Hepatocyte (in vitro differentiated cells): Measurements from ENCODE around the gene CZIB. TPM values are rescaled to one million over a fixed set of nuclear protein-coding genes. Genes with fewer than 3 reads are reported as not detected.

Source experiments
- DNase-seq: peaks from one replicate; pipeline ENCODE4 v3.0.0-alpha.2; 2016; ENCODE audit warnings: low spot score
- H2AFZ ChIP-seq: fragments of 200-600 bp; sonication (generic); 2 replicates; pipeline ENCODE4 v1.6.0; 2016; ENCODE audit warnings: antibody characterized with exemption, mild to moderate bottlenecking
- H3K27ac ChIP-seq: fragments of 200-600 bp; sonication (generic); 2 replicates; pipeline ENCODE4 v1.5.1; 2016; ENCODE audit warnings: mild to moderate bottlenecking
- H3K27me3 ChIP-seq: fragments of 200-600 bp; sonication (generic); 2 replicates; pipeline ENCODE4 v1.6.1; 2016
- H3K36me3 ChIP-seq: fragments of 200-600 bp; sonication (generic); replicated peaks from 2 replicates; pipeline ENCODE4 v1.5.1; 2016; ENCODE audit warnings: low read depth; ENCODE audit not compliant: insufficient read depth
- H3K4me1 ChIP-seq: fragments of 200-600 bp; sonication (generic); 2 replicates; pipeline ENCODE4 v1.5.1; 2016; ENCODE audit warnings: mild to moderate bottlenecking, moderate library complexity; ENCODE audit not compliant: insufficient read depth
- H3K4me2 ChIP-seq: fragments of 200-600 bp; sonication (generic); 2 replicates; pipeline ENCODE4 v1.6.0; 2016
- H3K4me3 ChIP-seq: fragments of 200-600 bp; sonication (generic); 2 replicates; pipeline ENCODE4 v1.5.1; 2016; ENCODE audit warnings: mild to moderate bottlenecking
- H3K79me2 ChIP-seq: fragments of 200-600 bp; sonication (generic); 2 replicates; pipeline ENCODE4 v1.6.0; 2017; ENCODE audit warnings: mild to moderate bottlenecking
- H3K9me2 ChIP-seq: fragments of 200-600 bp; sonication (generic); replicated peaks from 2 replicates; pipeline ENCODE4 v1.6.0; 2017; ENCODE audit warnings: mild to moderate bottlenecking; ENCODE audit not compliant: insufficient read depth
- H3K9me3 ChIP-seq: fragments of 200-600 bp; sonication (generic); 2 replicates; pipeline ENCODE4 v1.5.1; 2016; ENCODE audit warnings: low read depth, mild to moderate bottlenecking
- H4K20me1 ChIP-seq: fragments of 200-600 bp; sonication (generic); 2 replicates; pipeline ENCODE4 v1.6.0; 2016; ENCODE audit warnings: mild to moderate bottlenecking; ENCODE audit not compliant: insufficient read depth, poor library complexity, severe bottlenecking
- CTCF ChIP-seq: fragments of 200-600 bp; sonication (generic); IDR thresholded peaks from 2 replicates; pipeline ENCODE4 v1.5.1; 2016; ENCODE audit warnings: antibody characterized with exemption, mild to moderate bottlenecking; ENCODE audit not compliant: poor library complexity
- EZH2 ChIP-seq: fragments of 200-600 bp; sonication (generic); IDR thresholded peaks from 2 replicates; pipeline ENCODE4 v1.6.1; 2016; ENCODE audit warnings: antibody characterized with exemption, mild to moderate bottlenecking, borderline replicate concordance
- EZH2phosphoT487 ChIP-seq: fragments of 200-600 bp; sonication (generic); IDR thresholded peaks from one replicate; pipeline ENCODE4 v1.6.1; 2018; ENCODE audit warnings: antibody characterized with exemption, mild to moderate bottlenecking, low read depth, moderate library complexity; ENCODE audit not compliant: unreplicated experiment, severe bottlenecking
- WGBS: methylation state at CpG from one replicate; pipeline ENCODE4 v1.1.6; 2016; ENCODE audit warnings: low lambda C conversion rate; ENCODE audit errors: missing lambda C conversion rate; 5-methylcytosine and 5-hydroxymethylcytosine counted together
- polyA plus RNA-seq: library from polyadenylated mRNA; unstranded; fragments of >200 nt; fragmentation: Nextera tagmentation; extraction: Ambion mirVana; gene quantifications from 2 replicates; pipeline ENCODE4 v1.2.1, GENCODE V29; 2016
- total RNA-seq: library from RNA; depleted of rRNA; stranded (reverse); fragments of >200 nt; gene quantifications from 2 replicates; pipeline ENCODE4 v1.2.3, GENCODE V29; 2014

Gene CZIB
- total and polyA plus RNA-seq, 2 experiments from 2014 or later = 40.7 to 61.0 TPM

- peak; percentile 97 for DNase-seq
- Histone ChIP-seq H4K20me1 (no peaks in the 10 kb centered on the region), H2AFZ (peak within 1 kb of the TSS; percentile 69), H3K4me1 (peaks cover 20% of the 10 kb centered on the region), H3K9me3 (no peaks in the 10 kb centered on the region), H3K4me2 (peak within 1 kb of the TSS; percentile 88), H3K27ac (peak within 1 kb of the TSS; percentile 97), H3K4me3 (peak within 1 kb of the TSS; percentile 68), H3K79me2 (peaks cover 35% of the 10 kb centered on the region), H3K36me3 (no peaks in the 10 kb centered on the region), H3K9me2 (no peaks in the 10 kb centered on the region), H3K27me3 (no peaks in the 10 kb centered on the region)
- TF ChIP-seq CTCF (no peak), EZH2phosphoT487 (no peak), EZH2 (no peak)
- 1% methylated on average over 46 of the region's 57 CpGs for WGBS
These were observed 23.7 kb downstream of the CZIB start, which contains the start of gene CPT2 for GRCh38 chr1:53196485-53197290. Gene CPT2, plus strand, starts transcription at chr1:53196824. Its CDS starts 120 bp downstream, at chr1:53196944.

- H3K9me3 ChIP-seq = no peaks in the 10 kb centered on the region
- no peaks in the 10 kb centered on the region for H3K27me3 ChIP-seq
- H4K20me1 ChIP-seq = no peaks in the 10 kb centered on the region
- H3K9me2 ChIP-seq = no peaks in the 10 kb centered on the region
- TF ChIP-seq EZH2phosphoT487 = no peak
- peaks cover 20% of the 10 kb centered on the region for H3K4me1 ChIP-seq
- peak overlapping the region; percentile 69 for H2AFZ ChIP-seq
- peak; percentile 38 for DNase-seq
- H3K79me2 ChIP-seq = peaks cover 35% of the 10 kb centered on the region
- H3K36me3 ChIP-seq = no peaks in the 10 kb centered on the region
- H3K4me3 ChIP-seq = peak overlapping the region; percentile 40
- WGBS = 41% methylated on average over 9 of the region's 9 CpGs
- peak overlapping the region; percentile 97 for H3K27ac ChIP-seq
- H3K4me2 ChIP-seq = peak overlapping the region; percentile 88
These were observed 24.4 kb downstream of the CZIB start for GRCh38 chr1:53196017-53196484.

- Histone ChIP-seq H3K4me3 (no peak overlapping the region), H3K79me2 (peaks cover 33% of the 10 kb centered on the region), H3K27ac (peak overlapping the region; percentile 97), H3K36me3 (no peaks in the 10 kb centered on the region), H4K20me1 (no peaks in the 10 kb centered on the region), H3K4me2 (peak overlapping the region; percentile 88), H3K27me3 (no peaks in the 10 kb centered on the region), H3K9me2 (no peaks in the 10 kb centered on the region), H3K9me3 (no peaks in the 10 kb centered on the region), H3K4me1 (peaks cover 20% of the 10 kb centered on the region), H2AFZ (peak overlapping the region; percentile 69)
- WGBS = 89% methylated on average over 11 of the region's 11 CpGs
- TF ChIP-seq EZH2 (no peak), EZH2phosphoT487 (no peak), CTCF (no peak)
- DNase-seq = no peak
These were observed 25.0 kb downstream of the CZIB start for GRCh38 chr1:53195246-53196016.

- TF ChIP-seq CTCF (no peak), EZH2 (no peak), EZH2phosphoT487 (no peak)
- H3K27ac ChIP-seq = no peak overlapping the region
- no peaks in the 10 kb centered on the region for H3K27me3 ChIP-seq
- no peak for DNase-seq
- no peak overlapping the region for H3K4me3 ChIP-seq
- no peaks in the 10 kb centered on the region for H3K79me2 ChIP-seq
- no peak overlapping the region for H2AFZ ChIP-seq
- H3K36me3 ChIP-seq = no peaks in the 10 kb centered on the region
- no peaks in the 10 kb centered on the region for H3K9me2 ChIP-seq
- H4K20me1 ChIP-seq = no peaks in the 10 kb centered on the region
- peaks cover 2% of the 10 kb centered on the region for H3K4me1 ChIP-seq
- no peak overlapping the region for H3K4me2 ChIP-seq
- WGBS = 83% methylated on average over 10 of the region's 10 CpGs
- no peaks in the 10 kb centered on the region for H3K9me3 ChIP-seq
These were observed 30.2 kb downstream of the CZIB start for GRCh38 chr1:53190210-53190611.
